Activated CD4-positive, alpha-beta T cell treated with anti-CD3 and anti-CD28 coated beads for 1 hour (primary cell): ENCODE data around the gene TAOK3.
"Not testable (repeated sequence)": the region's sequence is repeated elsewhere in the genome, so short reads cannot be mapped to it uniquely, and the experiment has no call there.

Experiments used
- DNase-seq: peaks from one replicate; pipeline ENCODE4 v3.0.0-alpha.2; 2020

Gene TAOK3

DNA sequence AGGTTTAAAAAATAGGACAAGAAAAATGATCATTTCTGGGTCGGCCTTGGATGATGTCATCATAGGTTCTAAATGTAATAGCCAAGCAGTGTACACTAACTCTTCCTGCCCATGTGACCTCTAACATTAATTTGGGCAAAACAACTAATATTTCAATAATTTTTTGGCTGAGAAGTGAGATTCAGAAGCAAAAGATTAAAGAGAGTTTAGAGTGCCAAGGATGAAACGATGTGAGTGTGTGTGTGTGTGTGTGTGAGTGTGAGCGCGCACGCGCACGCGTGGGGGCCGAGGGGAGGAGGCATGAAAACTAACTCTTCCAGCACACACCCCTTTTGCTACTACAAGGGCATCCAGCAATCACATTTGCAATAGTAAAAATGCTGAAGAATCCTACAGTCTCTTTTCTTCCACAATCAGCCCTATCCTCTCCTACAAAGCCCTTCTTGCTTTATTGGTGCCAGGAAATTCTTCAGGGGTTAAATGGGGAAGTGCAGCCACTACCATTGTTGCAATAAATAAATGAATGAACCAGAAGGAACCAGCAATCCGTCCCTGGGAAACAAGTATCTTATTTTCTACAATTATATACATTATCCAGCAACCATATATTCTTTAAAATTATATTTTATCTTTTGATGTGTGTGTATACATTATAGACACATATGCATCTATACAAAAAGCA, 183.9 kb downstream of the TAOK3 start:
- DNase-seq = no peak

DNA sequence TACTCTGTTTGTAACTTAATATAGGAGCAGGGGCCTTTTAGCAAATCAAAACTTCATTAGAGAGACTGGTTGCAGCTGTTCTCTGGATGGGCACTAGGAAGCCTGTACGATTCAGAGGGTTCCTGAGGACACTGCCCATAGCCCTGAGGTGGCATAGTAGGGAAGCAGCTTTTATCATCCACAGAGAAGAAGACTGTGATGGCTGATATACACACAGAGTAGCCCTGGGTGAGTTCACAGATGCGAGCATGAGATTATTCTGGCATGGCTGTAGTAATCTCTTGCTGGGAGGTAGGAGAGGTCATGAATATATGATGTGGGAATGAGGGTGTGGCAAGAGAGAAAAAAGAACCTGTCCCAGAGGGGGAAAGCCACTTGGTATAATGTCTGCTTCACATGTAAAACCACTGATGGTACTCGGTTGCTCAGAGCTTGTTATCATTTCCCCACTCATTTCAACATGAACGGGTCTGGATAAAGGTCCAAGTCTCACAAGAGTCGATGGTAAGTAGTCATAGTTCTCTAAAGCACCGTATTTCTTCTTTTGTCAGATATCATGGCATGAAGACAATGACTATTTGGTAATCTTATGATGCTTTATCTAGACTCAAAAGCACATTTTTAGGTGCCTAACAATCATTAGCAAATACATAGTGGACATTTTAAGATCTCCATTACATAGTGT, 184.8 kb downstream of the TAOK3 start:
- no peak for DNase-seq

DNA sequence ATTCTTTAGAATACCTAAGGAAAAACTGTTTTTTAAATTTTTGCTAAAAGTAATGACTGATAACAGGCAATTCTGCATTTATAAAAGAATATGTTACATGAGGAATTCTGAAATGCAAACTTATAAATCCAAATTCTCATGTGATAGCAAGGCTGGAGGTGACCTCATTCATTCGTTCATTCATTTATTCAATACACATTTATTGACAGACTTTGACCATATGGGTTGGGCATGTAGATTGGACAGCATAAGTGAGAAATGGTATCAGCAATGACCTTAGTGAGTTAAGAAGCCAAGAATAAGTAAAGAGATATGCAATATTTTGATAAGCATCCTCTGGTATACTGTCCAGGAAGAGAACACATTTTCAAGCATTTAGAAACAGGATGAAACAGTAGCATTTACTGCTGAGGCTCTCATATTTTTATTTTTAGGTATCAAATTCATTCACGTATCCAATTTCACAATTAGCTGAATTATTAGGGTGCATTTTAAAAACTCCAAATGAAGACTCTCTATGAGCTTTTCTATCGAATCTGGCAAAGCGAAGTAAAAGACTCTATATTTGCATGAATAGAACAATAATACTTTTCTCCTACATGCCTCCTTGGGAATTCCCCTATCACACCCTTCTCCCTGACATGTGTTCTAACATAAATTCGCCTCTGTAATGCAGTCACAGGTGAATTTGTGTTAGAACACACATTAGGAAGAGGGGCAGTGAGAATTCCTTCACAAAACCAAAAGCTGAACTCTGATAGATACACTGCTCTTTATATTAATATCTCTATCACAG, 186.9 kb downstream of the TAOK3 start:
- DNase-seq = no peak

DNA sequence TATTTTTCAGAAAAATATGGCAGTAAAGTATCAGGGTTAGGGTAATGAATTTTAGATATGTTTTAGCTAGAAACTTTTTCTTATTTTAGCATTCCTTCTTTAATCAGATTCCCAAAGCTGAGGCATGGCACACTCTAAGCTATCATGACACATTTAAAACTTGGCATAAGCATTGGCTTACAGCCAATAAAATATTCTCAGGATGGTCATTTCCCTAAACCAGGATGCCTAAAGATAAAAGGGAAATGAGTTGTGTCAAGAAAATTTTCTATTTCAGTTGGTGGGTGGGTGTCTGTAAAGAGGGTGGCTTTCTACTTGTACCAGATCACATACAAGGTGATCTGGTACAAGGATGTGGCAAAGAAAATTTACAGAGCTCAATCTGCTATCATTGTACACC, 189.0 kb downstream of the TAOK3 start:
- DNase-seq = no peak

DNA sequence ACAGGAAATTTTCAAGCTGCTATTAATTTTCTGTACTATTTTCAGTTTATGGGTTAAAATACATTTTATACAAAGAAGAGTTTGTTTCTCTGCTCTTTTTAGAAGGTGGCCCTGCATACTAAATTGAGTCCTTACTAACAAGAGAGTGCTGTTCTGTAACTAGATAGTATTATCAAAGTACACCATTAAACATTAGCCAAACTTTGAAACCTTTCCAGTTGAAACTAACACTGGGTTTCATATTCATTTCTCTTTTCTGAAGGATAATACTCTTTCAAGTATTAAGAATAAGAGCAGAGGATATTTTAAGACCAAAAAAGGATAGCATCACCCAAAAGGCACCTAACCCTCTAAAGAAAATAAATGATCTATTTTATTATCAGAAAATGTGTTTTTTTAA, 189.6 kb downstream of the TAOK3 start:
- no peak for DNase-seq

DNA sequence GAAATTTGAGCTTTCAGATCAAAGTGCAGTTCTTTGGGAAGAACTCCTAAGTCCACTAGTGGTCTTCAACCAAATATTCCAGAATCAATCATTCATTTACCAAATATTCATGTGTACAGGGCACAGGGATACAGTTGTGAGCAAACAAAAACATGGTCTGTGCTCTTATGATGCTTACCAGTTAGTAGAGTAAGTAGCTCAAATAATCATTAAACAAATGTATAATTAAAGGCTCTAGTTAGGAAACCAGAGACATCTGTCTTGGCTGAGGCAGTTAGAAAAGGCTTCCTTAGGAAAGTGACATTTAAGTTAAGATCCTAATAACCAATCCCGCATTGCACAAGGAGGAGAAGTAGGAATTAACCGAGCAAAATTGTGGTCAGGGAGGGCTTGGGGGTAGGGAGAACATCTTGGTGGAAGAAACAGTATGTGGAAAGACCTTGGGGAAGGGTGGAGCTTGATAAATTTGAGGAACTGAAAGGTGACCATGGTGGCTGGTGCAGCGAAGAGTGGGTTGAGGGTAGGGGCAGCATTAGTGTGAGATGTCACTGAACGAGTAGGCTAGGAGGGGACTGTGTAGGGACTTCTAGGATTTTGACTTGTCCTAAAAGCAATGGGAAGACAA, 196.8 kb downstream of the TAOK3 start:
- DNase-seq = no peak

DNA sequence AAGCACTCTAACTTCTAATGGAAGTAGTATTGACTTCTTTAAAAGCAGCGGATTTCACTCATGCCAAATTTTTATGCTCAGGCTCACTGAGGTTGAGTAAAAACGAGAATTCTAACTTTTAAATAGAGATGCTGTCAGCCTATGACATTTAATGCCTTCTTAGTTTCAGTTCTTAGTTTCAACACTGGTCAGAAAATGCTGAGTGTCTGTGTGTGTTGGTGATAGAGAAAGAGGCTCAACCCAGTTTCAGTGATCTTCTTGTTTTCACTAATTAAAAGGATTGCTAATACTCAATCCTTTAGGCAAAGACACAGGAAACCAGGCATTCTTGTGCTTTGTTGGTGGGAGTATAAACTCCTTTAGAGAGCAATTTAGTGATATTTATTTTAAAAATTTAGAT, 205.8 kb downstream of the TAOK3 start:
- DNase-seq = no peak

DNA sequence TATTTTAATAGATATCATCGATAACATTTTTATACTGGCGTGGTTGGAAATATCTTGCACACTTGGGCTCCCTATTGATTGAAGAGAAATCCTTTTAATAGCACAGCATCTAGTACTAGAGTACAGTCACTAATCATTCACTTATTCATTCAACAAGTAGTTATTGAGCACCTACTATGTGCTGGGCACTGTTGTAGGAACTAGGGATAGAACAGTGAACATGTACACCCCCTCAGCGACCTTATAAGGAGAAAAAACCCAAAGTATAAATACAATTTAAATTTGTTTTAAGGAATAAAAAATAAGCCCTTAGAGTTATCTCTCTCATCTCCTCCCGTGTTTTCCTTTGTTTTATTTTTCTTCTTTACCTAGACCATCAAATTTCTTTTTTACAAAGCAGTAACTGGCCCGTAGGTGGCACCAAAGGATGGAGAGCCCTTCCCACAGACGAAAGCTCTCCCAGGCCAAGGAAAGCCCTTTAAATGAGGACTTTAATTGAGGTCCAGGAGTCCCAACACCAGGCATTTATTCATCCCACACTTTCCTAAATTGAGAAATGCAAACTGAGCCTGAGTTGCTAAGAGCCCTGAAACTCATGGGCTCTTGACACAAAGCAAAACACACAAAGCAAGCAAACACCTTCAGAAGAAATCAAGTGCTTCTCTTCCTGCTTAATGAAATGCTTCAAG, 207.8 kb downstream of the TAOK3 start:
- DNase-seq = no peak

DNA sequence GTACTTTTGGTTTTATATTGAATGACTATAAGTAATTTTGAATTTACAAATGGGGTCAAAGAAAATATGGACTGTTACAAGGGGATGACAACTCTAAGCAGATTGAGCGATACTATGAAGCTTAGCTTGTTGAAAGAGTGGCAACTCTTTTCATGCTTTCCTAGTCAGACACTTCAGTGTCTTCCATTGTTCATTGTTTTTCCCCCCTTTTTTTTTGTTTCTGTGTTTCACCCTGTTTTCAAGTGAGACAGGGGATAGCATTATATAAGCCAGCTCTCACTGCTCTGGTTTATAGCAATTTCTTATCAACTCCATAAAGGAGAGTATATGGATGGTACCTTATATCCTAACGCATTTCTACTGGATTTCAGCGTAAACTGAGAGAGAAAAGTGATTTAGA, 212.2 kb downstream of the TAOK3 start:
- DNase-seq = no peak

DNA sequence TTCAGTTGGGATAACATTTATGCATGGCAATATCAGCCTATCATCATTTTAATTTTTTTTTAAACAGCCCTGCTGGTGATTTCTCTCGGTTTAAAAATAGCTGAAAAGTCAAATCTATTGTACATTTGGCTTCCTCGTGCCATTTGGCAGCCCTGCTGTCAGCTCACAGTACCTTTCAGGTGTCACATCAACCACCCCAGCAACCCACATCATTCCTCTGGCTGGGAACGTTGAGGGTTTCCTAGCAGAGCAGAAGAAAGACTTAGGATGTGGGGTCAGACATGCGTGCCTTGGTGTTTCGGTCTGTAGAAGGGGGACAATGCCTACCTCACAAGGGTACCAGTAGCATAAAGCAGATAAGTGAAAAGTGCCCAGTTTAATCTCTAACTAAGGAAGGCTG, 221.0 kb downstream of the TAOK3 start:
- DNase-seq = no peak

DNA sequence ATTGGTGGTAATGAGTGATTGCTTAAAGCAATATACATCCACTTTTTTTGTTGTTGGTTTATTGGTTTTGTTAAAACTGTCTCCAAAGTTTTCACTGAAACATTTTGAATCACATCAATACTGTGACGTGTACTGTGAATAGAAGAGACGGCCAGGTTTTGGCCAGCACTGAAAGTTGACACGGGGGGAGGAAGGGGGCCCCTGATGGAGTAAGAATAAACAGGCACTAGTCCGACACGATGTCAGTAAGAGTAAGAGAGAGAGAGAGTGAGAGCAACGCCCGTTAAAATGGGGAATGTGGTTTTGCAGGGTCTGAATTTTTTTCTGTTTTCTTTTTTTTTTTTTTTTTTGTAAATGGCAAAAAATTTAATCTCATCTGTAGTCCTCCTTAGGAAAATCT, 222.1 kb downstream of the TAOK3 start:
- no peak for DNase-seq

DNA sequence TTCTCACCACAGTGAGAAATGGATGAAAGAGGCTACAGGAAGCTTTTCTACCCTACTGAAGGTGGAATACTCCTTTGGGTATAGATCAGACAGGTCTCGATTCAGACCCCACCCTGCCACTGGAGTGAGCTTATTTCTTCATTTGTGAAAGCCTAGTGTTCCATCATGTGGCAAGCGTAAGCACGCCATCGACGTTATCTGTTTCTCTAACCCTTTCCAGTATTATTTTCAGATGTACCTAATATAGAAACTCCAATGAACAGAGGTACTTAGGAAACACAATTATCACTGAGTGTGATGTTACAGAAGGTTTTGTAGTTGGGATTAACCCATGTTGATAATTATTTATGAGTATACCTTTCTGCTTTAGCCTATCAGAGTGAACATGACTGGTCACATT, 224.4 kb downstream of the TAOK3 start:
- no peak for DNase-seq

DNA sequence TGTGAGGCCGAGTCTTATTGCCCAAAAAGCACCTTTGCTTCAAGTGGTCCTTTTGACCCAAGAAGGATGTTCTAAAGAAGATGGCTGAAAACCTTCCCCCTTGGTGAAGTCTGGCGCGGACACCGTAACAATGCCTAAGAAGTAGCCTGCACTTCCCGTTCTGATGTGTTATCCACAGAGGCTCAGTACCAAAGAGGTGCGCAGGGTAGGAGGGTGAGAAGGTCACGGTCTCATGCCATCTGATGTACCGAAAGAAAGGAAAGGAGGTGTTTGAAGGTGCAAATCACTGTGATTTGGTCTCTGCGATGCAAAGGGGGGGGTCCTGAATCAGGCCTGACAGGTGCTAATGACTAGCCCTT, 226.9 kb downstream of the TAOK3 start:
- DNase-seq = no peak

DNA sequence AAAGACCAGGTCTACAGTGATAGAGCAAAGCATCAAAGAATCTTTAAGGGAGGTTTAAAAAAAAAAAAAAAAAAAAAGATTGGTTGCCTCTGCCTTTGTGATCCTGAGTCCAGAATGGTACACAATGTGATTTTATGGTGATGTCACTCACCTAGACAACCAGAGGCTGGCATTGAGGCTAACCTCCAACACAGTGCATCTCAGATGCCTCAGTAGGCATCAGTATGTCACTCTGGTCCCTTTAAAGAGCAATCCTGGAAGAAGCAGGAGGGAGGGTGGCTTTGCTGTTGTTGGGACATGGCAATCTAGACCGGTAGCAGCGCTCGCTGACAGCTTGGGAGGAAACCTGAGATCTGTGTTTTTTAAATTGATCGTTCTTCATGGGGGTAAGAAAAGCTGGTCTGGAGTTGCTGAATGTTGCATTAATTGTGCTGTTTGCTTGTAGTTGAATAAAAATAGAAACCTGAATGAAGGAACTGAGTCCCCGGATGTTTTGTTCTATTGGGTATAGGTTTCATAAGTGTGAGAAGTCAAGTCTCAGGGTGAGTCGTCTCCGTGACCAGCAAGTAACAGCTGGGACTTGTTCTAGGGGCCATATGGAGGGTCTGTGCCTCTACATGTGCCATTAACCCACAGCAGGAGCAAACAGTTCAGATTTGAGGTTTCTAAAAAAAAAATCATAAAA, 227.5 kb downstream of the TAOK3 start:
- DNase-seq = no peak

DNA sequence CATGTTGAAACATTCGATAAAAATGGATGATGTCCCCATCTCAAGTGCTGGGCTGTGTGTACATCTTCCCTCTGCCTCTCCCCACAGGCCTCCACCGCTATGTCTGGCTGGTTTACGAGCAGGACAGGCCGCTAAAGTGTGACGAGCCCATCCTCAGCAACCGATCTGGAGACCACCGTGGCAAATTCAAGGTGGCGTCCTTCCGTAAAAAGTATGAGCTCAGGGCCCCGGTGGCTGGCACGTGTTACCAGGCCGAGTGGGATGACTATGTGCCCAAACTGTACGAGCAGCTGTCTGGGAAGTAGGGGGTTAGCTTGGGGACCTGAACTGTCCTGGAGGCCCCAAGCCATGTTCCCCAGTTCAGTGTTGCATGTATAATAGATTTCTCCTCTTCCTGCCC, 228.2 kb downstream of the TAOK3 start:
- no peak for DNase-seq

DNA sequence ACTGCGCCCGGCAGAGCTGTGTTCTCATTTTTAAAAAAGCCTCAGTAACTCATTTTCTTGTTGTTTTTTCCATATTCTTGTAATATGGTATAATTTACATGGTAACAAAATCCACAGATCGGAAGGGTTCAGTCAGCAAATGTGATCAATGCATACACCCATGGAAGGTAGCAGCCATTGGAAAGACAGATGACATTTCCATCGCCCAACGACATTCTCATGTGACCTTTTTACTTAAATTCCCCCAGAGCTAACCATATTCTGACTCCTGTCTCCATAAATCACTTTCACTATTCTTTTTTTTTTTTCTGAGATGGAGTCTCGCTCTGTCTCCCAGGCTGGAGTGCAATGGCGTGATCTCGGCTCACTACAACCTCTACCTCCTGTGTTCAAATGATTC, 231.9 kb downstream of the TAOK3 start:
- no peak for DNase-seq

DNA sequence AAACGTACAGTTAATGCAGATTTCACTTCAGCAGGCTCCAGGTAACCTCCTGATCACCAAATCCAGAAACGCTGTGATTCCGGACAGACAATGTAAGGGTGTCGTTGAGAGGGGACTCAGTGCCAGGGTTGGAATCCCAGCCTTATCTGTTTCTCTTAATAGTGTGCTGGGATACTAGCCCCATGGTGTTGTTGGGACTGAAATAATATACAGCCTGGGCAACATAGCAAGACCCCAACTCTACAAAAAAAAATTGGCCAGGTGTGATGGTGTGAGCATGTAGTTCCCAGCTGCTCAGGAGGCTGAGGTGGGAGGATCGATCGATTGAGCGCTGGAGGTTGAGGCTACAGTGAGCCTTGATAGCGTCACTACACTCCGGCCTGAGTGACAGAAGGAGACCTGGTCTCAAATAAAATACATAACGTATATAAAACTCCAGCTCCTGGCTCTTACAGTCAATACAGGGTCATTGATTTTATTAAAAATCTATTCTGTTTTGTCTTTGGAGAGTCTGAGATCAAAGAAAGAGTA, 235.5 kb downstream of the TAOK3 start:
- DNase-seq = no peak

DNA sequence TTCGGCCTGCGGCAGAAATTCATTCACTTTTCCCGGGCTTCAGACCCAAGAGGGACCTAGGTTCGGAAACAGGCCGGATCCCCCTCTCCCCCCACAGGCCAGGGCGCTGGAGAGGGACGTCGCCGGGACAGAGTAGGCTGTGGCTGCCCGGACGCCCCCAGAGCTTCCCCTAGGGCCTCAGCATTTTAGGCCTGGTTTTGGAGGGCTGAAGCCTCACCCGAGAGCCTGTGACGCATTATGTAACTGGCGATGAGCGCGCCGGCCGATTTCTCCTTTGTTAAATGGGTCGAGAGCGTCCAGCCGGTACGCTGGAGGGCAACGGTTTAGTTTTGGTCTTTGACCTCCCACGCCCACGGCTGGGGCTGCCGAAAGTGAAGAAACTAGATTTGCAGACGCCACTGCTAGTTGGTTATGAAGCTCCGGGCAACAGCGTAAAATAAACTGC, 236.1 kb downstream of the TAOK3 start:
- DNase-seq = peak; percentile 9

DNA sequence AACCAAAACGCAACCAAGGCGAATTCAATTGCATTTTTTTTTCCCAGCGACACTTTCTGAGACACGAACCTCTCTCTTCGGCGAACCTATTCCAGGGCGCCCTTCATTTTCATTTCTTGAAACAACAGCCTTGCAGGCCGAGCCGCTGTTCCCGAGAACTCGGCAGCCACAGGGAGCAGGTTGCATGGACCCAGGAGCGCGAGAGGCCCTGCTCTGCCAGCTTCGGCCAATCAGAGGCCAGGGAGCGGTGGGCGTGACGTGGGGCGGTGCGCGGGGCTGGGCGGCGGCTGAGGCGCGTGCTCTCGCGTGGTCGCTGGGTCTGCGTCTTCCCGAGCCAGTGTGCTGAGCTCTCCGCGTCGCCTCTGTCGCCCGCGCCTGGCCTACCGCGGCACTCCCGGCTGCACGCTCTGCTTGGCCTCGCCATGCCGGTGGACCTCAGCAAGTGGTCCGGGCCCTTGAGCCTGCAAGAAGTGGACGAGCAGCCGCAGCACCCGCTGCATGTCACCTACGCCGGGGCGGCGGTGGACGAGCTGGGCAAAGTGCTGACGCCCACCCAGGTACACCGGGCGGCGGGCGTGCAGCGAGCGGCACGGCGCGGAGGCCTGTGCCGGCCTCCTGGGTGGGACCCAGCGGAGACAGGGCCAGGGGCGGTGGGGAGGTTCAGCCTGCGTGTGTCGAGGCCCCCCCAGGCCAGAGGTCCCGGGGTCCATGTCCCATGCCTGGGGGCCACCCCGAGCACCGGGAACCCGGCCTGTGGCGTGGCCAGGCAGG, 236.7 kb downstream of the TAOK3 start, which contains the start of gene PEBP1:
Gene PEBP1, plus strand, starts transcription at position 337 of the 771 bp plus-strand sequence. Its CDS starts 86 bp downstream, at position 423.
- peak; percentile 84 for DNase-seq

DNA sequence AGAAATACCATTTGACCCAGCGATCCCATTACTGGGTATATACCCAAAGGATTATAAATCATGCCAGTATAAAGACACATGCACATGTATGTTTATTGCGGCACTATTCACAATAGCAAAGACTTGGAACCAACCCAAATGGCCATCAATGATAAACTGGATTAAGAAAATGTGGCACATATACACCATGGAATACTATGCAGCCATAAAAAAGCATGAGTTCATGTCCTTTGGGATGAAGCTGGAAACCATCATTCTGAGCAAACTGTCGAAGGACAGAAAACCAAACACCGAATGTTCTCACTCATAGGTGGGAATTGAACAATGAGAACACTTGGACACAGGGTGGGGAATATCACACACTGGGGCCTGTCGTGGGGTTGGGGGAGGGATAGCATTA, 243.3 kb downstream of the TAOK3 start:
- not testable (repeated sequence) for DNase-seq

DNA sequence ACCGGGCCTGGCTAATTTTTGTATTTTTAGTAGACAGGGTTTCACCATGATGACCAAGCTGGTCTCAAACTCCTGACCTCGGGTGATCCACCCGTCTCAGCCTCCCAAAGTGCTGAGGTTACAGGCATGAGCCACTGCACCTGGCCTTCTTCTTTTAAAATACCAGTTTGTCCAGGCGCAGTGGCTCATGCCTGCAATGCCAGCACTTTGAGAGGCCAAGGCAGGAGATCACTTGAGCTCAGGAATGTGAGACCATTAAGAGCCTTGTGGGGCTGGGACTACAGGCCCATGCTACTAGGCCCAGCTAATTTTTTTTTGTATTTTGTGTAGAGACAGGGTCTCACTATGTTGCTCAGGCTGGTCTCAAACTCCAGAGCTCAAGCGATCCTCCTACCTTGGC, 244.8 kb downstream of the TAOK3 start:
- DNase-seq = no peak
